GM12865 (cell line): Measurements from ENCODE around the gene C19orf73.

Source experiments
- DNase-seq: peaks from one replicate; pipeline ENCODE4 v3.0.0; 2010; ENCODE audit warnings: low read depth
- H3K4me3 ChIP-seq: 2 replicates; pipeline ENCODE4 v1.5.1; 2011; ENCODE audit warnings: mild to moderate bottlenecking, low read depth, low read length, control low read depth
- TF ChIP-seq, protein P1 (sequence below): IDR thresholded peaks from 2 replicates; pipeline ENCODE4 v1.5.1; 2011; ENCODE audit warnings: low read length, control low read depth, low read depth, inconsistent platforms; ENCODE audit not compliant: insufficient read depth; ENCODE audit errors: missing control alignments

C19orf73 gene

DNA sequence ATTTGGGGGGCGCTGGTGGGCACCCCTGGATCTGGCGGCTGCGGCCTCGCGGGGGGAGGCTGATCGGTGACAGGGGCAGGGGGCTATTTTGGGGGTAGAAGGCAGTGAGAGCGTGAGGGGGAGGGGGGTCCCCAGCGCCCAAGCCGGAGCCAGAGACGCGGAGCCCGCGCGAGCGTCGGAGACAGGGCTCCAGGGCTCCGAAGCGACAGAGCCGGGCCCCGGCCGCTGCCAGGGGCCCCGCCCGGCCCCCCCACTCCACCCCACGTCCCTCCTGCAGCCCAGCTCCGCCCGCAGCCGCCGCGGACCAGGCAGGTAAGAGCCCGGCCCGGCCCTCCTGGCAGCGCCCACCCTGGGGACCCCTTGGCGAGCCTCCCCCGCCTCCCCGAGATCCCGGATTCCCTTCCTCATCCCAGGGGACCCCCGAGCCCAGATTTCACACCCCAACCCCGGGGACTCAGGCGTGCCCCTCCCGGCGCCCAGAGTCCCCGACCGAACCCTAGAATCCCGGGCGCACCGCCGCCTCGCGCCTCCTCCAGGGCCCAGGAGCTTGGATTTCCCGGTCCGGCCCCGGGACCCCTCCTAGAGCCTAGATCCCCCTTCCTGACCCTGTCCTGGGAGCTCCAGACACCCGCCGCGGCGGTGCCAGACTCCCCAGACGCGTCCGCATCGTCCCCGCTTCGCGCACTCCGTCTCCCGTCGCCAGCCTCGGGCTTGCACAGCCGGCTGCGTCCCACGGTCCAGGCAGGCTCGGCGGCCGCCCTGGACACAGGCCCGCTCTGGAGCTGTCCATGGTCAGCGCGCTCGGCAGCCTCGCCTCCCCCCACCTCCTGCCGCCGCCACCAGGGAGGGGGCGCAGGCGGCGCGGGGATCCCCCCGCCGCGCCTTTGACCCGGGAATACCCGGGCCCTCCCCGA, 725 bp upstream of the C19orf73 start, which contains the start of gene PPFIA3:
Gene PPFIA3, plus strand, starts transcription at position 134 of the 914 bp plus-strand sequence. CDS start 8,330 bp downstream, outside the sequence.
- no peak for DNase-seq
- TF ChIP-seq, protein P1, sequence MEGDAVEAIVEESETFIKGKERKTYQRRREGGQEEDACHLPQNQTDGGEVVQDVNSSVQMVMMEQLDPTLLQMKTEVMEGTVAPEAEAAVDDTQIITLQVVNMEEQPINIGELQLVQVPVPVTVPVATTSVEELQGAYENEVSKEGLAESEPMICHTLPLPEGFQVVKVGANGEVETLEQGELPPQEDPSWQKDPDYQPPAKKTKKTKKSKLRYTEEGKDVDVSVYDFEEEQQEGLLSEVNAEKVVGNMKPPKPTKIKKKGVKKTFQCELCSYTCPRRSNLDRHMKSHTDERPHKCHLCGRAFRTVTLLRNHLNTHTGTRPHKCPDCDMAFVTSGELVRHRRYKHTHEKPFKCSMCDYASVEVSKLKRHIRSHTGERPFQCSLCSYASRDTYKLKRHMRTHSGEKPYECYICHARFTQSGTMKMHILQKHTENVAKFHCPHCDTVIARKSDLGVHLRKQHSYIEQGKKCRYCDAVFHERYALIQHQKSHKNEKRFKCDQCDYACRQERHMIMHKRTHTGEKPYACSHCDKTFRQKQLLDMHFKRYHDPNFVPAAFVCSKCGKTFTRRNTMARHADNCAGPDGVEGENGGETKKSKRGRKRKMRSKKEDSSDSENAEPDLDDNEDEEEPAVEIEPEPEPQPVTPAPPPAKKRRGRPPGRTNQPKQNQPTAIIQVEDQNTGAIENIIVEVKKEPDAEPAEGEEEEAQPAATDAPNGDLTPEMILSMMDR = no peak
- peak within 1 kb of the TSS; percentile 64 for H3K4me3 ChIP-seq

DNA sequence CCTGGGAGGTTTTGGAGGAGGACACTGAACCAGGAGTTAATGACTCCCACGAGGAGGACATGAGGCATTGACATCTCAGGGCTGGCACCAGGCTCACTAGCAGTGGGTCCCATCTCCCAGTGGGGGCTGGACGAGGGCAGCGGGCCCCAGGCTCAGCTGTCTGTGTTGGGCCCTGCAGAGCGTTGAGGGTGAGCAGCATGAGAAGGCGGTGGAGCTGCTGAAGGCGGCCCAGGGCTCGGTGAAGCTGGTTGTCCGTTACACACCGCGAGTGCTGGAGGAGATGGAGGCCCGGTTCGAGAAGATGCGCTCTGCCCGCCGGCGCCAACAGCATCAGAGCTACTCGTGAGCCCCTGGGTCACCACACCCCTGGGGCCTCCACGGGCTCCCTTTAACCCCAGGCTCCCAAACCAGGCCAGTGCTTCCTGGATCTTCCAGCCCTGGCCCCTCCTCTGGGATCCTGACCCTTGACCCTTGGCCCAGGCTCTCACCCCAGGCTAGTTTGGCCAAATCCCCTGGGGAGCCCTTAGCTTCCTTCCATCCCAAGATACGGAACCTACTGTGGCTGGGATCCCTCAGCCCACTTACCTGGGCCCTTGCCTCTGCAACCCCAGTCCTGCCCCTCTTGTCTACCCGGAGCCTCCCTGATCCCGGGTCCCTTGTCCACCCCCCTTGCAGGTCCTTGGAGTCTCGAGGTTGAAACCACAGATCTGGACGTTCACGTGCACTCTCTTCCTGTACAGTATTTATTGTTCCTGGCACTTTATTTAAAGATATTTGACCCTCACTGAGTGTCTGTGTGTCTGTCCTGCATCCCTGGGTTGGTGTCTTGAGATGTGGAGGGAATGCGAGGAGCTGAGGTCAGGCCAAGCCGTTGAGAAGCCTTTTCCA, 1.0 kb downstream of the C19orf73 start:
- peak overlapping the region; percentile 64 for H3K4me3 ChIP-seq
- no peak for DNase-seq
- TF ChIP-seq, protein P1 = no peak

DNA sequence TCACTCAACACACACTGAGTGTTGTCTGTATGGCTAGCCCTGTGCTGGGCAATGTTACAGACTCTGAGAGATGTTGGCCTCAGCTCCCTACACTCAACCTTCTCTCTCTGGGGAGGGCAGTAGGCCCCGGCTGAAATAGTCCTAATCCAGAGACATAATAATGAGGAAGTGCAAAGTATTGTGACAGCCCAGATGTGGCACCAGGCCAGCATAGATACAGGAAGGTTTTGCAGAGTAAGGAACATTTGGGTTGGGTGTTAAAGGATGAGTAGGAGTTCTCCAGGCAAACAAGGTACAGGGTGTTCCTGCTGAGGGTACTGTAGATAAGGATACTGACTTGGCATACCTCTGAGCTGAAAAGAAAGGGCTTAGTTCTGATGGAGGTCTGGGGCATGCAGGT, 2.4 kb downstream of the C19orf73 start:
- DNase-seq = no peak

GRCh38 chr19:49114630-49115363, 4.1 kb downstream of the C19orf73 start:
- DNase-seq = no peak
- TF ChIP-seq, protein P1 = no peak
- peak overlapping the region; percentile 54 for H3K4me3 ChIP-seq

More for the DNA sequence above, 2.4 kb downstream of the C19orf73 start:
- TF ChIP-seq, protein P1 = no peak
- H3K4me3 ChIP-seq = no peak overlapping the region

DNA sequence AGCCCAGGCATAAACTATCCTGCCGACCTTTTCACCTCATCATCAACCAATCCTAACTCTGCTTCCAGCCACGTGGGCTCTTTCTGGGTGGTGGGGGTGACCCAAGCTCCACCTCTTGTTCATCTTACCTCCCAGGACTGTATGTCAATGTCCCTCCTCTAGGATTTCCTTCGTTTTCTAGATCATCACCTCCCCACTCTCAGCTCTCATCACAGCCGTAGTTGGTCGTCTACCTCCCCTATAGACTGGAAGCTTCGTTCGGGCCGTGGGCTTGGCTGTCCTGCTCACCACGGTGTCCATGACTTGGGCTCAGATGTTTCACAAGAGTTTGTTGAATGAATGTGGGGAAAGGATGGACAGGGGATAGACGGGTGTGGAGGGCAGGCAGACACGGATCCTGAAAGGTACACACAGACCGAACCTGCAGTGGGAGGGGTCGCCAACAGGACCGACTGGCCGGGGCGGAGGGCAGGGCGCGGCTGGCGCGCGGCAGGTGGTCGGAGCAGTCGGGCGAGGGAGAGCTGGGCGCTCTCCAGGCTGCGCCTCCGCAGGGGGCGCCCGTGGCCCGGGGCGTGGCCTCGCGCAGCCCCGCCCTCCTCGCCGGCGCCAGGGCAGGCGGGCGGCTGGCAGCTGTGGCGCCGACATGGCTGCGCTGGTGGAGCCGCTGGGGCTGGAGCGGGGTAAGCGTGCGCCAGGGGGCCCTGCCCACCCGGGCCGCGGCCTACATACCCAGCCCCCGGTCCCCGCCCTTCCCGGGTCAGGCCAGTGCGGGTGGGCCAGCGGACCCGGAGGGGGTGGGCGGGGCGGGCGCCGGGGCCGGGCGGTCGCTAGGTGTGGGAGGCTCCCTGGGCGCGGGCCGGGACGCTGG, 4.9 kb downstream of the C19orf73 start, which contains the start of gene LIN7B:
Gene LIN7B, plus strand, starts transcription at position 609 of the 868 bp plus-strand sequence. Its CDS starts 35 bp downstream, at position 644.
- TF ChIP-seq, protein P1 = peak; percentile 71
- peak; percentile 77 for DNase-seq
- H3K4me3 ChIP-seq = peak within 1 kb of the TSS; percentile 54
